HG03342 (cell line): ENCODE data around the gene GLIS2.

Experiments used
- ATAC-seq: cut with Tn5 transposase; IDR thresholded peaks from one replicate; pipeline ENCODE4 v1.9.1; 2021; ENCODE audit warnings: mild to moderate bottlenecking, moderate library complexity; ENCODE audit not compliant: unreplicated experiment

Gene GLIS2

DNA sequence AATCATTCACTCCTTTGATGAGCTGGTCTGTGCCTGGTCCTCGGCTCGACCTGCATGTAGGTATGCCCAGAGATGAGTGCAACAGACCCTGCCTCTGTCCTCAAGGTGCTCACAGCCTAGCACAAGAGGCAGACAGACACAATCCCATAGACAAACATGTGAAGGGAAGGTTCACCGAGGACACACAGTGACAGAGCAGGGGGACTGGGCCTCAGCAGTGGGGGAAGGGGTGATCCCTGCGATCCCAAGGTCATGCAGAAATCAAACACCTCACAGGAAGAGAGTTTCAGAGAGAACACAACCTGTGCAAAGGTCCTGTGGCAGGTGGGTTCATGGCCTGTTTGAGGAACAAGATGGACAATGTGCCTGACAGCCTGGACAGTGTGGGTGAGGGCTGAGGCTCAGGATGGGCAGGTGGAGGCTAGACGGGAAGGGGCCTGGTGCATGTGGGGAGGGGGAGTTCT, 51.6 kb downstream of the GLIS2 start:
- no peak for ATAC-seq

DNA sequence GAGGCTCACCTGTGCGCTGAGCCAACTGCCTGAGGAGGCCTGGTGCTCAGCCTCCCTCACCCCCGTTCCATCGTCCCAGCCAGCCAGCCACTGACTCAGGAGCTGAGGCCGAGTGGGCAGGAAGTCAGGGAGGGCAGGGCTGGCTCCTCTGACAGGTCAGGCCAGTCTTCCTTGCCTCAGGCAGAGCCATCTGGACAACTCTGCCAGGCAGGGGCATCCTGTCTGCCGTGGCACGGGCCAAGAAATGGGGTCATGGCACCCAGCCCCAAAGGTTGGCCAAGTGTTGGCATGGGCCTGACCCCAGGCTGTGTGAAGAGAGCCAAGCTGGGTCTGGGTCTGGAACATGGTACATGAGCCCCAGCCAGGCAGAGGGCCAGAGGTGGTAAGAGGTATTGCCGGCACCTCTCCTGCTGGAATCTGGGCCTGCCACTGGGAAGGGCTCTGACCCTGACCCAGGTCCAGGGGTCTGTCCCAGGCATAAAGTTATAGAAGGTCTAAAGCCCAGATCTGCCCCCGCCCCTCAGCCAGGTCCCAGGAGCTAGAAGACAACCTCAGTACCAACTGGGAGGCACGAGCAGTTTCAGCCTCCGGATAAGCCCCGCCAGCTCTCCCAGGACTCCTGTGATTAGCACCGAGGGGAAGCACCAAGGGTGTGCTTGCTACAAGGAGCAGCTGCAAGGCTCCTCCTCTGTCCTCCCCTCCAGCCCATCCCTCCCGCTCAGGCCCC, 53.3 kb downstream of the GLIS2 start:
- ATAC-seq: no peak

DNA sequence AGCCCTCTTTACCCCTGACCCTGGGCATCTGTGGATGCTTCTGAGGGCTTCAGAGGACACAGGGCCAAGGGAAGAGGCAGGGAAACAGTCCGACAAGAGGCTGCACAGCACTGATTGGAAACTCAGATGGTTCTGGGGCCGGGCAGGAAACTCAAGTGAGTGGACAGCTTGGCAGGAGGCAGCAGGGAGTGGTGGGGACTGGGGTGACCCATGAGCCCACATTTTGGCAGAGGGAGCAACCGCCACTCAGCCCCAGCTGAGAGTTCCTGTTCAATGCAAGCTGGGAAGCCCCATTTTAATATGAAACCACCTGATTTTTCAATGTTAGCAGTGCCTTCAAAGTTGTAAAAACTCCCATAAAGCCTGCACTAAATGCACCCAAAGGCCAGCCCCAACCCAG, 54.3 kb downstream of the GLIS2 start:
- no peak for ATAC-seq

DNA sequence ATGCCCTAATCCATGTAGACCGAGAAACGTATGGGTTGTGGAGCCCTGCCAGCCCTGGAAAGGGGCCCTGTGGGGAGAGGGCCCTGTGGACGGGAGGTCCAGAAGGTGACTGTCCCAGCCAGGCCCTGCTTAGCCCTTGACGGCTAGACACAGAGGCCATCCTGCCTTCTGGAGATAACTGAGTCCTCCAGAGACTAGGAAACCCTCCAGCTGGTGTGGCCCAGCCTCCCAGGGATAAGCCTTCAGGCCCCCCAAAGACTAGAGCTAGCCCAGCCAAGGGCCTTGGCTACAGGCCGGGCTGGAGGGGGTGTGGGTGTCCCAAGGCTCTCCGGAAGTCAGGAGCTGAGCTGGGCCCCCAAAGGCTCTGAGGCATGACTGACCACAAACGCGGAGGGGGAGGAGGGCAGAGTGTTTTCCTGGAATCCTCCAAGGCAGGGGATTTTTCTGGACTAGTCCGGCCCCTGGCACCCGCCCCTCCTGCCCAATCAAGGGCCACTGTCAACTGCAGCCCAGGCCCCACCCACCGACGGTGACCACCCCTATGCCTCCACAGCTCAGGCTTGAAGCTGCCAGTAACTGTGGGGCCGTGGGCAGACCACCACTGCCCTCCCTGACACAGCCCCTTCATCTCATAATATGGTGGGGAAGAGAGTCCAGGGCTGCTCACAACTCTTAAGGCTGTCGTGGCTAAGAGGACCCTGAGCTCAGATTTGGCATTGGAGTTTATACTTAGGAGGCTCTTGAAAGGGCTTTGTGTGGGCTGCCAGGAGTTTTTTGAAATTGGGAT, 54.9 kb downstream of the GLIS2 start:
- ATAC-seq: no peak

DNA sequence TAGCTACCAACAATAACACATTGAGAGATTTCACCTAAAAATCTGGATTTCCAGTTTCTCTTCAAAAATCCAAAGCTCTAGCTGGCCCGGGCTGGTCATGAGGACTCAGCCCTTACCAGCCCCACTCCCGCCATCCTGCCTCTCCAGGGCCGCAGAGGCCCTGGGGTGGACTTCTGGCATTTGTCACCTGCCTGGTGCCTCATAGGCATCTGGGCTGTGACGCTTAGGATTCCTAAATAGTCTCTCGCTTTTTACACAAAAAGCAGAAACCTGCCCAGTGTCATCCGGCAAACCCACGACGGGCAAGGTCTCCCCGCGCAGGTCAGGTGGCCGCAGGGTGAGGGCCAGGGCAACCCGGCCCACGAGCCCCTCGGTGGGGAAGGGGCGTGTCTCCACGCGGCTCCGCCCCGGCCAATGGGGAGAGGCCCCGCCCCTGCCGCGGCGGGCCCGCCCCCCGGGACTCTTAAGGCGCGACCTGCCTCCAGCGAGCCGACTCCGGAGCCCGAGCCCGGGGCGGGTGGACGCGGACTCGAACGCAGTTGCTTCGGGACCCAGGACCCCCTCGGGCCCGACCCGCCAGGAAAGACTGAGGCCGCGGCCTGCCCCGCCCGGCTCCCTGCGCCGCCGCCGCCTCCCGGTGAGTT, 55.6 kb downstream of the GLIS2 start, which contains the start of gene VASN:
VASN (plus strand) TSS at position 492 of the 644 bp plus-strand sequence. CDS start 9,030 bp downstream, outside the sequence.
- no peak for ATAC-seq

DNA sequence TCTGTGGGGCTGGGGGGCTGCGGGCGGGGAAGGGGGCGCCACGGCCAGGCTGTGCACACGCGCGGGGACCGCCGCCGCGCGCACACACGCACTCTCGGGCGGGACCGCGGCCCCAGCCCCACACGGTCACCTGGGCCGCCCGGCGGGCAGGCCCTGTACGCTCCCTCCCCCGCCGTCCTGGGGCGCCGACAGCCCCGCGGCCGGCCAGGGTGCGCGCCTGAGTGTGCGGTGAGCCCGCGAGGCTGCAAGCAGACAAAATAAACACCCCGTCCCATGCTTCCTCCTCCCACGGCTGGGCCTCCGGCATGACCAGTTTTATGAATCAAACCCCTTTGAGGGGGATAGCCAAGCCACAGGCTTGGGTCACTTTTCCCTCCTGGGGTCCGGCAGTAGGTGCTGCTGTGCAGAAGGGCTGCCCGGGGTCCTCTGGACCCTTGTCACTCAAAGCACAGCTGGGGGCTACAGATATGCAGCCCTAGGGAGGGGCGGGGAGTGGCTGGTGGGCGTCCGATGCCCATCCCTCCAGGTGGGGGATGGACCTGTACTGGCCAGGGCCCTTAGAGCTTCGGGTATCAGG, 56.2 kb downstream of the GLIS2 start:
- no peak for ATAC-seq

DNA sequence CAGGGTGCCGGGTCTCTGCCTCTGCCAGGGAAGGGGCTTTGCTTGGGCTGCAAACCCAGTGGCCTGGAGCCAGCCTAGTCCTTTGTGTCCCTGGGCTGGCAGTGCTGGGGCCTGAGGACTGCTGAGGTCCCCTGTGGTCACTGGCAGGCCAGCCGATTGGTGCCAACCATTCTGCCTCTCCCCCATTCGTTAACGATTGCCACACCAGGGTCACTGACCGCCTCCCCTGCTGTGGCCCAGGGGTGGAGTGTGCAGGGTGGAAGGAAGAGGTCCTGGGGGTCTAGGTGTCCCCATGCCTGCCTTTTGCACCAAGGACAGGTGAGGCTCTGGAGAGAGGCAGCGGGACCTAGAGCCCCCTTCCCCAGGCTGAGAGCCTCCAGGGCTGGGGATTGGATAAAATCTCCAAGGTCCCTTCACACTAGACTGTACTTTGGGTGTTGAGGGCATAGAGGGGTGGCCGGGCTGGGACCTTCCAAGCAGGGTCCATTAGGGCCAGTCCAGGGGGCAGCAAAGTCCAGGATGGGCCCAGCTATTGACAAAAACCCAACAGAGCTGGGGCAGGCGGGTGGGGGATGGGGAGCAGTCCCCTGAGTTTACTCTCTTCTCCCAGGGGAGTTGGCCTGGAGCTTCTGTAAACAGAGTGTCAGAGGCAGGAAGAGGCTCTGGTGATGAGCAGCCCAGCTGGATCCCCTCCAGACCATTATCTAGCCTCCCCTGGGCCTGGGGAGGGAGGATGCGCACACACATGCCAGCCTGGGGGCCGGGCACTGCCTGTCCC, 56.9 kb downstream of the GLIS2 start:
- ATAC-seq: no peak

DNA sequence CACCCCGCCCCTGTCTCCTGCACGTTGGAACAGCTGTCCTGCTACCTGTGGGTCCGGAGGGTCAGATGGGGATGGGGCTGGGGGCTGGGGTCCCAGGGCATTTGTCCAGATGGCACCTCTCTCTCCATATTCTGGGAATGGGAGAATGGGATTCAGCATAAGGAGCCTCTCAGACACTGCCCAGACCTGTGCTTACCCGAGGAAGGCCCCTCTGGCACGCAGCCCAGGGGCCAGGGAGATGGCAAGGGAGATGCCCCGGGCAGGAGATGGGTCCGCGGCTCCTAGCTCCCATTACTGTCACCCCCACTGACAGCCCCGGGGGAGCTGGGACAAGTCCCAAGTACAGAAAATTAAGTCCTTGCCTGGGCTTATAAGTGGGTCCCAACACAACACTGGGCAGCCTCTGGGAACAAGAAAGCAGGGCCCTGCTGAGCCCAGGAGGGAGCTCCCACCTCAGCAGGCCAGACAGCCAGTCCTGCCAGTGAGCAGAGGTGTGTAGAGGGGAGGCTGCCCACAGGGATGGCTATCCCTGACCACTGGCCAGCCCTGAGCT, 57.6 kb downstream of the GLIS2 start:
- ATAC-seq: no peak

DNA sequence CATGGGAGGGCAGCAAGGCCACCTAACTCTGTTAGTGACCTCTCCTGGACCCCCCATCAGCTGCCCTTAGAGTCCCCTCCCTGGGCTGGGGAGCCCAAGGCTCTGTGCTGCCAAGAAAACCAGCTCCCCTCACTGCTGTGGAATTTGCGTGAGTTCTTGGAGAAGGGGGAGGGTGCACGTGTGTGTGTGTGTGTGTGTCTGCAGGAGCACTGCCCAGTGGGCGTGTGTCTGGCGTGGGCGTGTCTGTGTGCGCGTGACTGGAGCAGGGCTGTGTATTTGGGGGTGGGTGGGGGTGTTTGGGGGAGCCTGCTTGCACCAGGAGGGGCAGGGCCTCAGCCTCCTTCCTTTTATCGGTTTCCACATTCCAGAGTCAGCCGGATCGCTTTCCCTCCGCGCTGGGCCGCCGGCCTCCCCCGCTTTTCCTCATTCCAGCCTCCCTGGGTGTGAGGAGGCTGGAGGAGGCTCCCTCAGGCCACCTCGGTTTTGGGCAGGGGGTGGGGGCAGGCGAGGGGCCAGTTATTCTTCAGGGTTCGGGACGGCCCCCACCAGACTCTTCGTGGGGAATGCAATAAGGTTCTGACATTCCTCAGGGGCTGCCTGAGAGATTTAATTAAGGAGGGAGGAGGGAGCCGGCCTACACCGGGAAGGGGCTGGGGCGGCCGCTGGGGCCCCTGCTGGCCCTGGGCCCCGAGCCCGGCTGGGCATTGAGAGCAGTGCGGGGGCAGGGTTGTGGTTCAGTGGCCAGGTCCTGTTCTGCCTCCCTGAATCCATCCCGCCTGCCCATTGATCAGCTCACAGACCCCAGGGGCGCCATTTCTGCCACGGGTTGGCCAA, 58.3 kb downstream of the GLIS2 start:
- ATAC-seq: no peak

DNA sequence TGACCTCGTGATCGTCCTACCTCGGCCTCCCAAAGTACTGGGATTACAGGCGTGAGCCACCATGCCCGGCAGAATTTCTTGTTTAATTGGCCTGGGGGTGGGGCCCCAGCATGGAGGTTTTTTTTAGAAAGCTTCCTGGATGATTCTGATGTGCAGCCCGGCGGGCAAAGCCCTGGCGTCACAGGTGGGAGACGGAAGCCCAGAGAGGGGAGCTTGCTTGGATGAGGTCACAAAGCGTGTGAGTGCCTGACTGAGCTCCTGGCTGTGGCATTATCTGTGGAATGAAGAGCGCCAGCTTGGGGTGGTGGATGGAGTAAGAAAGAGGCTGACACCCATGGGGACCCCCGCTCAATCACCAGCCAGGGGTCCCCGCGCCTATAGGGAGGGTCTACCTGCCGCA, 59.9 kb downstream of the GLIS2 start:
- no peak for ATAC-seq

DNA sequence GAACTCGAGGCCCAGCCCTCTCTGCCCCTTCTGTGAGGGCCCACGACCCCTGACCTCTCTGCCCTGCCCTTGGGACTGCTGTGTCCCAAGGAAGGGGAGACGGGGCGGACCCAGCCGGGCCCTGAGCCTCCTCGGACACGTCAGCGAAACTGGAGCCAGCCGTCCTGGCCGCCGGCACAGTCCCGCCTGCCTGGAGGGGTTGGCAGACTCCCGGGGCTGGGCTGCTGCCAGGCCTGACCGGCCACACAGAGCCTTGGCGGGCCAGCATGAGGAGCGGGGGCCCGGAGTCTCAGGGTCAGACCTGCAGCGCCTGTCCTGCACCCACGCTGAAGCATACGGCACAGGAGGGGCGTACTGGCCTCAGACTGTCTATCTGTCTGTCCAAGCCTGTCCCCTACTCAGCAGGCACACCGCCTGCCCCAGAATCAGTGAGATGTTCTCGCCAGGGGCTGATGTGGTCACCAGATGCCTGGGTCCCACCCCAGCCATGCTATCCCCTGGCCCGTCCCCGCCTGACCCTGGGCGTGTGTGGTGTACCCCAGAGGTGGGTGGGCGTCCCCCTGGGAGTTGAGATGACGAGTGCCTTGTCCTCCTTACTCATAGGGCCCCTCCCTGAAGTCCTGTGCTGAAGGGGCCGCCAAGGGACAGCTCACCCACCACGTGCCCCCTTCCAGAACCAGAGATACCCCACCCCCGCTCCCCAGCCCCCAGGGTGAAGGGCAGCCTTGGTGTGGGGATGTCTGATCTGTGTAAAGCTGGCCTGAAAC, 60.4 kb downstream of the GLIS2 start:
- ATAC-seq: no peak

DNA sequence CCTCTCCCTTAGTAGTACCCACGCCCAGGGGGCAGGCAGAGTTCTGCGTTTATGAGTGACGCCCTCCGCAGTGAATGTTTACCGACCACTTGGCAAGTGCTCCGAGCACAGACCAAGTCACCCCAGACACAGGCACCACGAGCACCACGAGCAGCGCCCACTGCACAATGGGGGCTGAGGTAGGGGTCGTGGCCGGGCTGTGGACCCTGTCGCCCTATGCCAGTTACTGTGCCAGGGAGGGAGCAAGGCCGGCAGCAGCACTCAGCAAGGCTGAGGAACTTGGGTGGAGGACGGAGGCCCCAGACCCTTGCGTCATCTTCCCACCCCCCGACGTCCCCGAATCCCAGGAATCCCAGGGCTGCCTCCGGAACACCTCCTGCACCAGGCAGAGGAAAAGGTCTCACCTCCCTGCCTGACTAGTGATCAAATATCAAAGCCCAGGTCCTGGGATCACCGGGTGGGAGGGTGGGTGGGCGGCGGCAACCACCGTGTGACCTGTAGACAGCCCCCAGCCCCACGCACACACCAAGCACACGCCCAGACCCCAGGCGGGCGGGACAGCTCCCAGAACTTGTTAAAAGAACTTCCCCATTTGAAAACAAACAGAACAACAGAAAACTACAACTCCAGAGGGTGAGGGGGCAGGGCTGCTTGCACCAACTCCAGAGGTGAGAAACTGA, 61.2 kb downstream of the GLIS2 start:
- ATAC-seq: no peak

DNA sequence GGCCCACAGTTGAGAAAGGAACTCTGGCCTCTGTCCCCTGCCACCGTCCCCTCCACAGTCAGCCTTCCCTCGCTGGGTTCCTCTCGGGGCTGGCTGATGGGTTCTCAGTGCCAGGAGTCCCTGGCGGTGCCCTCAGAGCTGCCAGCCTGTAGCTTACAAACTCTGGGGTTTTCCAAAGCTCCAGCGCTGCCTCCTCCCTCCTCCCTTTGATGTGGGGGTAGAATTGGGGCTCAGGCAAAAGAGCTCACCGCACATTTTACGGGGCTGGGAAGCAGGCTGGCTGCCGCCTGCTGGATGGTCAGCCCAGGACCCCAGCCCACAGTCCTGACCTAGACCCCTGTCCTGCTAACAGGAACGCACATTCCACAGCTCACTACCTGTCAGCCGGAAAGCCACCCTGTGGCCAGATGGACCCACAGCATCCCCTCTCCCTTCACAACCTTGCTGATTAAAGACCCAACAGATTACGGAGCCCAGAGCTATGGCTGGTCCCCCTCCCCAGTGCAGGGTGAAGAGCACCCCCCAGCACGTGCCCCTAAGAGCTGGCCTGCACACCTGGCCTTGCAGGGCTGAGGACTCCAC, 61.8 kb downstream of the GLIS2 start:
- ATAC-seq: no peak

DNA sequence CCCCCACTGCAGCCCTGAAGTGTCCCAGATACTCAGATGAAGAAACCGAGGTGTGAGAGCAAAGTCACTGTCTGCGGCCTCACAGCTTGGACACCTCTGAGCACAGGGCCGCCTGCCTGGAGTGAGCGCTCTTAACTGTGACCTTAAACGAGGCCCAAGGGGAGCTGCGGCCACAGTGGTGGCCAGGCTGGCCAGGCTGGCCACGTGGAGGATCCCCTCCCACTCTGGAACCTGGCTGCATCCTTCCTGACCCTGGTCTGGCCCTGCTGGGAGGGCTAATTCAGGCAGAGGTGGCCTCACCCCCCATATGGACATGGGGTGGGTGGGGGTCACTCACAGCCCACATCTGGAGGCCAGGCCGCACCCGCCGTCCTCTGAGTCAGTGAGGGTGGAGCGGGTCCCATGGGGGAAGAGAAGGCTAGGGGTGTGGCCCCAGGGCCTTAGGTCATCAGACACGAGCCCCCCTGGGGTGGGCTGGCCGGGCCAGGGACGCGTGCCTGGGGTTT, 62.3 kb downstream of the GLIS2 start:
- no peak for ATAC-seq

DNA sequence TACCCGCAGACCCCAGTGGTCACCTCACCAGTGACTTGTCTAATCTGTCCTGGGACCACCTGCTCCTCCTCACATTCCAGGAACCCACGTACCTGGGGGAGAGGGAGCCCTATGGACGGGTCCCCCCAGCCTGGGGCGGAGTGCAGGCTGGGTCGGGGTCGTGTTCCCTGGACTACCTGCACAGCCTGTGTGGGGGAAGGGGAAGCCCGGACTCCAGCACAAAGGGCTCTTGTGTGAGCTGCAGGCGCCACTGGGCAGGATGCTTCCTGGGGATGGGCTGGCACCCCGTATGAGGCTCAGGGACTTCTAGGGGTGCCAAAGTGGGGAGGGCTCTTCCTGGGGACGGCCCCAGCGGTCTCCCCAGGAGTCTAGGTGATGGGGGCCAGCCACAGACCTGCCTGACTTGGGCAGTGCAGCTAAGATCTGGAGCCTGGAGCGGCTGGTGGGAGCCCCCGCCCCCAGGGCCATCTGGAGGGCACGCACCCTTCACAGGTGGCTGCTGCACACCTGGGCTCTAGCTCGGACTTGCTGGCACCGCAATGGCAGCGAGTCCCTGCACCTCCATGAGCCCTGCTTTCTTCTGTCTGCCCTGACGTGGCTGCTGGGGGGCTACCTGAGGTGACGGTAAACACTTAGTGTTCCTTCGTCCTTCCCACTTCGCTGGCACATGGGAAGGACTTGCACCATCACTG, 63.3 kb downstream of the GLIS2 start:
- no peak for ATAC-seq

DNA sequence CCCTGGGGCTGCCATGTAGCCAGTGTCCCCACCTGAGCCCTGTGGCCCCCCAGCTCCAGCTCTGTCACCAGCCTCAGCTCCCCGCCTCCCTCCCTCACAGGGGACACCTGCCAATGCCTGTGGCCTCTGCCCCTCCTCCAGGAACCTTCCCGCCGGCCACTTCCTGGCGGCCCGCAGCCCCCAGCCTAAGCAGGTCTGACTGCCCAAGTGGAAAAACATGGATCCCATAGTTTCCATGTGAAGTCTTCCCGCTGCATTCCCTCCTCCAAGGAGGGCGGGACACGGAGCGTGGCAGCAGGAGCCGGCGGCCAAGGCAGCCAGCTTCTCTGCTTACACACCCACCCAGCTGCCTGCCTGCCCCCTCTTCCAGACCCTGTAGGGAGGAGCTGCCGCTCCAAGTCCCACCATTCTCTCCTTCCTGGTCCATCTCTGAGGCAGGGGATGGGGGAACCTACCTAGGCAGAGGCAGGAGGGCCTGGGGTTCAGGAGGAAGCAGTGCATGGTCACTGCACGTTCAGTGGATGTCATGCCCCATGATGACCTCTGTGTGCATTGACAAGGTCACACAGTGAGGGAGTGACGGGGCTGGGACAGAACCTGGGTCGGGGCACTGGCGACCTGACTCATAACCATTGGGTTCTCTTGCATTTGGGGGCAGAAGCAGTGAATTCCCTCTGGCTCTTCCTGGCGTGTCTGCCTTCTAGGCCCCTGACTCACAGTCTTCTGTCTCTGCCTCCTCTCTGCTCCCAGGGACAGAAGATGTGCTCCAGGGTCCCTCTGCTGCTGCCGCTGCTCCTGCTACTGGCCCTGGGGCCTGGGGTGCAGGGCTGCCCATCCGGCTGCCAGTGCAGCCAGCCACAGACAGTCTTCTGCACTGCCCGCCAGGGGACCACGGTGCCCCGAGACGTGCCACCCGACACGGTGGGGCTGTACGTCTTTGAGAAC, 64.5 kb downstream of the GLIS2 start:
- no peak for ATAC-seq
